ENCODE results near the gene PCDH10. TPM values are rescaled to one million over a fixed set of nuclear protein-coding genes. Genes with fewer than 3 reads are reported as not detected.

The PCDH10 gene
- total RNA-seq, 1 experiment from 2014 or later, result not detected

GRCh38 chr4:133145241-133145640, 3.9 kb upstream of the PCDH10 start:
- peaks cover 4% of the 10 kb centered on the region for H3K9me3 Mint-ChIP-seq (ENCODE audit: low read depth, unreplicated experiment)
- H3K27ac Mint-ChIP-seq (ENCODE audit: unreplicated experiment), result no peak overlapping the region
- DNase-seq, result no peak
- H3K4me1 Mint-ChIP-seq (ENCODE audit: low read depth, unreplicated experiment), result no peaks in the 10 kb centered on the region
- CTCF ChIA-PET, result no interaction called here
- no peak for TF ChIP-seq CTCF (IDR thresholded peaks at IDR 0.05; ENCODE audit: unreplicated experiment)
- no TSS peak for BruUV-seq (replicated peaks)
- no peaks in the 10 kb centered on the region for H3K27me3 Mint-ChIP-seq (ENCODE audit: unreplicated experiment)
- H3K36me3 Mint-ChIP-seq (ENCODE audit: insufficient read depth, unreplicated experiment), result no peaks in the 10 kb centered on the region
- no peak overlapping the region for H3K4me3 Mint-ChIP-seq (ENCODE audit: low read depth, unreplicated experiment)
- intact Hi-C loops (cut with micrococcal nuclease; ENCODE audit: unreplicated experiment), result no loop called here

DNA sequence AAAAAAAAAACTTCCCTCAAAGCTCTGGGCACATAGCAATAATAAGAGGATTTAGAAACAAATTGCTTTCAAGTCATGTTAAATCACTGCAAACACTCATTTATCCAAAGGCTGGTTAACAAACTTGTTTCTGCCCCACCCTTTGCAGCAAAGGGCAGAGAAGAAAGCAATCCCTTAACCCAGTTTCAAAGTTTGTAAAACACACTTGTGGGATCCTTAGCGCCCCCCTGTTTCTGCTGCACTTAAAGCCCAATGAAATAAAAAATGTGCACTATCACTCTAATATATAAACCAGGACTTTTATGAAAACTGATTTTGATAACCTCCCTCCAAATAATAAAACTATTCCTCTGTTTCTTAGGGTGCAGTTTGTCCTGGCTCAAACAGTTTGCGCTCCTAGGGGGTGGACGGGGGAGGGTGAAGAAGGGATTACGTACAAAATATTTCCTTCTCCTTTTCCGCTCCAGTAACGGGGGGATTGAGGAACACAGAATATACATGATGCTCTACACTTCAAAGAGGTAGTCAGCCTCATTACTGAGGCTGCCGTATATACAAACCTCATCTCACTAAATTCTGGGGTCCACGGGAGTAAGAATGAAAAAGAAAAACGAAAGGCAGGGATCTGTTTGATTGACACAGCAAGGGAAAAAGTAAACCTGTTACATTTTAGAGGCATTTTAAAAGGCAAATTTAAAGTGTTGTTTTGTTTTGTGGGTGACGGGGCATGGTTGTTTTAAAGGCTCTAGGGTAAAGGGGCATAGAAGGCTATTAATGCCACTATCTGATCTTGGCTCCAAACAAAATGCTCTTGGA, 3.1 kb upstream of the PCDH10 start:
- BruUV-seq (replicated peaks), result no TSS peak
- Mint-ChIP-seq H3K27me3 (ENCODE audit: unreplicated experiment) (no peaks in the 10 kb centered on the region), H3K4me3 (ENCODE audit: low read depth, unreplicated experiment) (peak overlapping the region; percentile 67), H3K4me1 (ENCODE audit: low read depth, unreplicated experiment) (no peaks in the 10 kb centered on the region), H3K27ac (ENCODE audit: unreplicated experiment) (no peak overlapping the region), H3K9me3 (ENCODE audit: low read depth, unreplicated experiment) (peaks cover 4% of the 10 kb centered on the region), H3K36me3 (ENCODE audit: insufficient read depth, unreplicated experiment) (no peaks in the 10 kb centered on the region)
- CTCF ChIA-PET, result interaction anchor here (0.6 kb wide), 1 partner anchor 377 kb away, joined by 3 read pairs; no protein-coding TSS in a partner anchor
- TF ChIP-seq CTCF (IDR thresholded peaks at IDR 0.05; ENCODE audit: unreplicated experiment), result no peak
- DNase-seq, result no peak
- intact Hi-C loops (cut with micrococcal nuclease; ENCODE audit: unreplicated experiment), result no loop called here

DNA sequence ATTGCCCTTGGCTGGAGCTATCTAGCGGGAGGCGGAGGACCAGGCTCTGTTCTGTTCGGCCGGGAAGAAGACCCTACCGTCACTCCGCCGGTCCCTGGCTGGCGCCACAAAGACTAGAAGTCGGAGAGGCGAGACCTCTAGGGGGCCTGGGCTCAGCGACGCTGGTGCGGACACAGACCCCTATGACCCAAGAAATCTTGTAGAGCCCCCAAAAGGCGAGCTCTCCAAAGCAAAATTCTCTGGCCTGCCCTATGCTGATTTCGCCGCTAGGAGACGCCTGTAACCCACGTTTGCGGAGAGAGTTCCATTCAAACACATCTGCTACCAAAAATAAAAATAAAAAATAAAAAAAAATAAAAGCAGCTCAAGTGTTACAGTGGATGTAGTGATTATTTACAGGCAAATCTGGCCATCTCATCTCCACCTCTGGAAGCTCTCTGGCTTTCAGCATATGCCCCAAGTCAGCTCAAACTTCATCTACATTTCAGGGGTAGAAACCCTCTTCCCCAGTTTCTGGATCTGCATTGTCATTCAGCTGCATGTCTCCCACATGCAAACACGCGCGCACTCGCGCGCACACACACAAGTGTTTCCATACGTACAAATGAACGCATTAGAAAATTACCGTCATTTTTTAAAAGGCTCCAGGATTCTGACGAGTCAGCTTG, 2.4 kb upstream of the PCDH10 start:
- intact Hi-C loops (cut with micrococcal nuclease; ENCODE audit: unreplicated experiment), result no loop called here
- BruUV-seq (replicated peaks), result no TSS peak
- TF ChIP-seq CTCF (IDR thresholded peaks at IDR 0.05; ENCODE audit: unreplicated experiment), result no peak
- Mint-ChIP-seq H3K4me1 (ENCODE audit: low read depth, unreplicated experiment) (no peaks in the 10 kb centered on the region), H3K27me3 (ENCODE audit: unreplicated experiment) (no peaks in the 10 kb centered on the region), H3K36me3 (ENCODE audit: insufficient read depth, unreplicated experiment) (no peaks in the 10 kb centered on the region), H3K27ac (ENCODE audit: unreplicated experiment) (no peak overlapping the region), H3K4me3 (ENCODE audit: low read depth, unreplicated experiment) (peak overlapping the region; percentile 67), H3K9me3 (ENCODE audit: low read depth, unreplicated experiment) (peaks cover 4% of the 10 kb centered on the region)
- CTCF ChIA-PET, result interaction anchor here (0.6 to 0.7 kb wide), 3 partner anchors 20 to 994 kb away, joined by 3 to 4 read pairs (median 3); no protein-coding TSS in a partner anchor
- DNase-seq, result peak; percentile 16

- no peak overlapping the region for H3K27ac Mint-ChIP-seq (ENCODE audit: unreplicated experiment)
- no TSS peak for BruUV-seq (replicated peaks)
- CTCF ChIA-PET, result interaction anchor here (0.6 to 0.7 kb wide), 3 partner anchors 21 to 994 kb away, joined by 3 to 4 read pairs (median 3); no protein-coding TSS in a partner anchor
Measured at GRCh38 chr4:133147286-133147821, 1.7 kb upstream of the PCDH10 start.

More at GRCh38 chr4:133147286-133147821, 1.7 kb upstream of the PCDH10 start:
- TF ChIP-seq CTCF (IDR thresholded peaks at IDR 0.05; ENCODE audit: unreplicated experiment), result no peak
- Mint-ChIP-seq H3K4me1 (ENCODE audit: low read depth, unreplicated experiment) (no peaks in the 10 kb centered on the region), H3K36me3 (ENCODE audit: insufficient read depth, unreplicated experiment) (no peaks in the 10 kb centered on the region), H3K4me3 (ENCODE audit: low read depth, unreplicated experiment) (no peak overlapping the region), H3K9me3 (ENCODE audit: low read depth, unreplicated experiment) (peaks cover 4% of the 10 kb centered on the region), H3K27me3 (ENCODE audit: unreplicated experiment) (no peaks in the 10 kb centered on the region)
- intact Hi-C loops (cut with micrococcal nuclease; ENCODE audit: unreplicated experiment), result no loop called here
- DNase-seq, result no peak

All from Calu3 (cell line).